Peyer's patch (tissue), 4 donors: ENCODE results near the gene CAMKK2. TPM values are rescaled to one million over a fixed set of nuclear protein-coding genes. Genes with fewer than 3 reads are reported as not detected.

Experiments used
- DNase-seq, 3 donors: peaks; one replicate each; pipeline ENCODE4 v3.0.0-alpha.2; 2017 to 2019
- H3K27ac ChIP-seq, 4 donors: fragments of 200-600 bp; sonication (generic); one replicate each; pipeline ENCODE4 v1.5.1; 2016 to 2019
- H3K27me3 ChIP-seq, 2 donors: fragments of 200-600 bp; sonication (generic); one replicate each; pipeline ENCODE4 v1.5.1; 2019
- H3K36me3 ChIP-seq, 3 donors: fragments of 200-600 bp; sonication (generic); one replicate each; pipeline ENCODE4 v1.5.1; 2016 to 2019
- H3K4me1 ChIP-seq, 4 donors: fragments of 200-600 bp; sonication (generic); one replicate each; pipeline ENCODE4 v1.5.1; 2016 to 2019
- H3K4me3 ChIP-seq, 4 donors: fragments of 200-600 bp; sonication (generic); 1 replicate in 3 of 4; 2 replicates in 1 of 4; pipeline ENCODE4 v1.5.1; 2016 to 2019; ENCODE audit warnings: mild to moderate bottlenecking in 1 of 4
- H3K9me3 ChIP-seq, 4 donors: fragments of 200-600 bp; sonication (generic); one replicate each; pipeline ENCODE4 v1.5.1; 2016 to 2019; ENCODE audit warnings: mild to moderate bottlenecking in 1 of 4
- CTCF ChIP-seq, 6 experiments: fragments of 450-650 bp in 4 of 6; fragments of 200-600 bp in 2 of 6; sonication (generic) in 1 of 6; IDR thresholded peaks; one replicate each; pipeline ENCODE4 v1.5.1; 2017 to 2019; ENCODE audit warnings: antibody characterized with exemption in 6 of 6, mild to moderate bottlenecking in 3 of 6, moderate library complexity in 1 of 6
- POLR2A ChIP-seq, 2 donors: fragments of 450-650 bp; IDR thresholded peaks; one replicate each; pipeline ENCODE4 v1.5.1; 2017; ENCODE audit warnings: antibody characterized with exemption in 2 of 2, mild to moderate bottlenecking in 2 of 2, moderate library complexity in 2 of 2
- total RNA-seq, 4 donors: library from RNA; depleted of rRNA; stranded (reverse); fragments of >200 nt; gene quantifications; one replicate each; pipeline ENCODE4 v1.1.0, GENCODE V29; 2016

Gene CAMKK2
- total RNA-seq, 4 donors from 2014 or later = 23.1 to 92.4 (median 59.9) TPM

DNA sequence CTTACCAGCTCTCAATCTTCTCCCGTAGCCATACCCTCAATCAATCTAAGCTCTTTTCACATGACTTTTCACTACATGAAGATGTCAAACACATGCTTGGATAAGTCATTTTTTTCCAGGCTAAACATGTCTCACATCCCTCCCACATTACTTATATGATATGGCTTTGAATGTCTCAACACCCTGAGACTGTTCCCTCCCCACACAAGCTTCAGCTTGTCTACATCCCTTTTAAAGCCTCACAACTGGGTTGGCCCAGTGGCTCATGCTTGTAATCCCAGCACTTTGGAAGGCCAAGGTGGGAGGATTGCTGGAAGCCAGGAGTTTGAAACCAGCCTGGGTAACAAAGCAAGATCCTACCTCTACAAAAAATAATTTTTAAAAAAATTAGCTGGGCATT lies 37.2 kb upstream of the CAMKK2 start:
- no peaks in the 10 kb centered on the region for H3K4me1 ChIP-seq
- no peak overlapping the region for H3K27ac ChIP-seq
- H3K36me3 ChIP-seq = peaks cover 0 to 85% (median 0%) of the 10 kb centered on the region in 3 donors
- no peaks in the 10 kb centered on the region for H3K9me3 ChIP-seq
- TF ChIP-seq CTCF (IDR thresholded peaks at IDR 0.05) = no peak
- no peak for DNase-seq
- no peaks in the 10 kb centered on the region for H3K27me3 ChIP-seq
- H3K4me3 ChIP-seq = no peak overlapping the region

DNA sequence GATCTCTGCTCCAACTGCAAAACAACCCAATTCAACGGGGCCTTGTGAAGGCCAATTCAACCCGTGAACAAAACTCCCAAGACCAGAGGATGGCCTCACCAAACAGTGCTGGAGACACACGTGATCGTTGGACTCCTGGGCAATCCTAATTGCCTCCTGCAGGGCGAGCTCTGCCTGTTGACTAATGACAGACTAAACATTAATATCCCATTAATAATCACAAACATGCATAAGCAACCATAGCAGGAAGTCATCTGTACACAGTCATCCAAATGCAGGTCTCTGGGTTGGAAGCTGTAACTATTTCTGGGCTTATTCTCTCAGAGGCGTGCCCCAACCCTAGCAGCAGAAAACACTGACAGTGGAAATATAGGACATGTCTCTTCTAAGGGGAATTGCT lies 34.7 kb upstream of the CAMKK2 start:
- no peaks in the 10 kb centered on the region for H3K27me3 ChIP-seq
- no peaks in the 10 kb centered on the region for H3K4me1 ChIP-seq
- H3K4me3 ChIP-seq = no peak overlapping the region
- TF ChIP-seq POLR2A (IDR thresholded peaks at IDR 0.05) (no peak), CTCF (IDR thresholded peaks at IDR 0.05) (no peak)
- H3K9me3 ChIP-seq = no peaks in the 10 kb centered on the region
- H3K36me3 ChIP-seq = peaks cover 0 to 88% (median 0%) of the 10 kb centered on the region in 3 donors
- H3K27ac ChIP-seq = no peak overlapping the region
- no peak for DNase-seq

- H3K27ac ChIP-seq = no peak overlapping the region
- peaks cover 0 to 91% (median 0%) of the 10 kb centered on the region in 3 donors for H3K36me3 ChIP-seq
- H3K27me3 ChIP-seq = no peaks in the 10 kb centered on the region
- no peak overlapping the region for H3K4me3 ChIP-seq
- H3K4me1 ChIP-seq = no peaks in the 10 kb centered on the region
- TF ChIP-seq CTCF (IDR thresholded peaks at IDR 0.05) (no peak), POLR2A (IDR thresholded peaks at IDR 0.05) (no peak)
- no peaks in the 10 kb centered on the region for H3K9me3 ChIP-seq
- no peak for DNase-seq
These were observed 34.2 kb upstream of the CAMKK2 start for GRCh38 chr12:121330692-121331091.

DNA sequence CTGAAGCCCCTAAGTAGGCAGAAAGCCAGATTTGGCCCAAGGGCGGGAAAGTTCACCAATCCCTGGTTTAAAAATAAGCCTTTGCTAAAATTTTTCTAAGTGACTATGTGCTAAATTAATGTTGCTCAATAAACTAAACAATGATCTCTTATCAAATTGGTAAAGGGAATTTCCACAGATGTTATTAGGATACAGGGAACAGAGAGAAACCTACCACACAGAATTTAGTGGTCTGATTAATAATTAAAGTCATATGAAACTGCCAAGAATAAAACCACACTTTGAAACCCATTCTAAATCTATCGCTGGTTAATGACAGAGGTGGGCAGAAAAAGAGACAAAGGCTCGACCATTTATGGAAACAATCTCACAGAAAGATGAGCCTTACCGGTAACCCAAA lies 33.7 kb upstream of the CAMKK2 start:
- Histone ChIP-seq H3K9me3 (no peaks in the 10 kb centered on the region), H3K27ac (no peak overlapping the region), H3K4me3 (no peak overlapping the region), H3K27me3 (no peaks in the 10 kb centered on the region), H3K36me3 (peaks cover 0 to 92% (median 0%) of the 10 kb centered on the region in 3 donors), H3K4me1 (no peaks in the 10 kb centered on the region)
- TF ChIP-seq CTCF (IDR thresholded peaks at IDR 0.05) = no peak
- TF ChIP-seq POLR2A (IDR thresholded peaks at IDR 0.05) = no peak
- no peak for DNase-seq

DNA sequence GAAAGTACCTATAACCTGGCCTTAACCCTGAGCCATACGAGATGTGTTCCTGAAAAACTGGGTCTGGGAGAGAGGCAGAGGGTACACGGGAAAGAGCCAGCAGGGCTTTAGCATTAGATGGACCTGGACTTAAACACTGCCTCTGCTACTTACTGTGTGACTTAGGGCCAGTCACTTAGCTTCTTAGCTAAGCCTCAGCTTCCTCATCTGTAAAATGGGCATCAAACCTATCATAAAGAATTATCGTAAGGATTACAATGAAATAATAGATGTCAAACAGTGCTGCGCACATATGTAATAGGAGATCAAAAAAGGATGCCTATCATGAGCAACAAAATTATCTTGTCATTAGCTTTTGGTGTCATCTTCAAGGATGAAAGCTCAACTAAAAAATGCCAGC lies 32.1 kb upstream of the CAMKK2 start:
- Histone ChIP-seq H3K4me3 (no peak overlapping the region), H3K36me3 (peaks cover 0 to 99% (median 0%) of the 10 kb centered on the region in 3 donors), H3K27ac (no peak overlapping the region), H3K9me3 (no peaks in the 10 kb centered on the region), H3K4me1 (no peaks in the 10 kb centered on the region), H3K27me3 (no peaks in the 10 kb centered on the region)
- no peak for DNase-seq
- no peak for TF ChIP-seq CTCF (IDR thresholded peaks at IDR 0.05)
- TF ChIP-seq POLR2A (IDR thresholded peaks at IDR 0.05) = no peak
